Measurements from ENCODE around the gene CCDC110. TPM values are rescaled to one million over a fixed set of nuclear protein-coding genes. Genes with fewer than 3 reads are reported as not detected.

The CCDC110 gene
- total RNA-seq (1 to 10 TPM; 1.6 to 9.3 (median 7.2) TPM), polyA plus RNA-seq (1 to 10 TPM in 1 of 3 donors, under 1 TPM in 2; 0.69 to 1.2 (median 0.82) TPM)

DNA sequence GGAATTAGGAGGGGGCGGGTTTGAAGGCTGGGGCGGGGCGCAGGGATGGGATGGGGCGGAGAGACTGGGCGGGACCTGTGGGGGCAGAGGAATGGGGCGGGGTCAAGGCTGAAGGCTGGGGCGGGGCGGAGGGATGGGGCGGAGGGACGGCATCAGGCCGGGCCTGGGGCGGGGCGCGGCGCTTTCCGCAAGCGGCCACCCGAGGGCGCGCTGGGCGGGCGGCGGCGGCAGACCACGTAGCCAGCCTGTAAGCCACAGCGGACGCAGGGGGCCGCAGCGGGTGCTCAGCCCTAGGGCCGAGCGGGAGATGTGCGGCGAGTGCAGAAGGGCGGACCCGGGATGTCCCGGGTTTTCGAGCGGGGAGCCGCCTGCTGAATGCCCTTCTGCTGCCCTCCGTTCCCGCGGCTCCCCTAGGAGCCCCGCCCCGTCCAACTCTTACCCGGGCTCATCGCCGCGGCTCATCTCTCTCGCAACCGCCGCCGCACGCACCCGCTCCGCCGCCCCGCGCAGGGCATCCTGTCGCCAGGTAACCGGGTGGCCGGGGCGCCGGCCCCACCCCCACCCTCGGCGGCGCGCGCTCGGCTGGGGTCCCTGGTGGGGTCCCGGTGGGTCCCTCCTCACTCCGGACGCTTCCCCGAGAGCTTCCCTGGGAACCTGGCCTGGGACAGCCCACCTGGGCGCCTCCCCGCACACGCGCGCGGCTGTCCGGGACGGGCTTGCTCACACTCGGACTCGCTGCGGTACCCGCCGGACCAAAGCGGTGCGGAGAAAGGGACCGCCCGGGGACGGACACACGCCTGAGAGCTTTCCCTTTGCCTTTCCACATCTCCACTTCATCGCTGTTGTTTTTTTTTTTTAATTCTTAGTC, at the start of gene CCDC110:
Gene CCDC110, minus strand, starts transcription at position 499 of the 868 bp plus-strand sequence. Its CDS starts 50 bp downstream, at position 449.
- DNase-seq, result peak; percentile 99
- H3K4me3 ChIP-seq, result peak within 1 kb of the TSS; percentile 52 to 95 (median 78)
- TF ChIP-seq EP300 (IDR thresholded peaks at IDR 0.05), result no peak
- TF ChIP-seq, protein P1, sequence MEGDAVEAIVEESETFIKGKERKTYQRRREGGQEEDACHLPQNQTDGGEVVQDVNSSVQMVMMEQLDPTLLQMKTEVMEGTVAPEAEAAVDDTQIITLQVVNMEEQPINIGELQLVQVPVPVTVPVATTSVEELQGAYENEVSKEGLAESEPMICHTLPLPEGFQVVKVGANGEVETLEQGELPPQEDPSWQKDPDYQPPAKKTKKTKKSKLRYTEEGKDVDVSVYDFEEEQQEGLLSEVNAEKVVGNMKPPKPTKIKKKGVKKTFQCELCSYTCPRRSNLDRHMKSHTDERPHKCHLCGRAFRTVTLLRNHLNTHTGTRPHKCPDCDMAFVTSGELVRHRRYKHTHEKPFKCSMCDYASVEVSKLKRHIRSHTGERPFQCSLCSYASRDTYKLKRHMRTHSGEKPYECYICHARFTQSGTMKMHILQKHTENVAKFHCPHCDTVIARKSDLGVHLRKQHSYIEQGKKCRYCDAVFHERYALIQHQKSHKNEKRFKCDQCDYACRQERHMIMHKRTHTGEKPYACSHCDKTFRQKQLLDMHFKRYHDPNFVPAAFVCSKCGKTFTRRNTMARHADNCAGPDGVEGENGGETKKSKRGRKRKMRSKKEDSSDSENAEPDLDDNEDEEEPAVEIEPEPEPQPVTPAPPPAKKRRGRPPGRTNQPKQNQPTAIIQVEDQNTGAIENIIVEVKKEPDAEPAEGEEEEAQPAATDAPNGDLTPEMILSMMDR (IDR thresholded peaks at IDR 0.05), result peak; percentile 25 to 77 (median 46)
- TF ChIP-seq POLR2AphosphoS5 (IDR thresholded peaks at IDR 0.05), result peak; percentile 62 to 67 (median 65)
- no peak for TF ChIP-seq POLR2A (IDR thresholded peaks at IDR 0.05)
- peak within 1 kb of the TSS; percentile 73 to 81 (median 77) for H3K27ac ChIP-seq
- WGBS, 2 donors, result 1% methylated on average over 93 of the region's 93 CpGs
- H3K27me3 ChIP-seq, result no peaks in the 10 kb centered on the region
- peaks cover 0 to 14% (median 7%) of the 10 kb centered on the region in 4 donors for H3K4me1 ChIP-seq
- intact Hi-C loops (cut with DNase I), result loop anchor here (1.0 to 5.0 kb wide), 5 partner anchors 44 to 566 kb away; partner anchors contain the start of genes PDLIM3 and UFSP2
- H3K36me3 ChIP-seq, result no peaks in the 10 kb centered on the region
- H3K9me3 ChIP-seq, result no peaks in the 10 kb centered on the region

DNA sequence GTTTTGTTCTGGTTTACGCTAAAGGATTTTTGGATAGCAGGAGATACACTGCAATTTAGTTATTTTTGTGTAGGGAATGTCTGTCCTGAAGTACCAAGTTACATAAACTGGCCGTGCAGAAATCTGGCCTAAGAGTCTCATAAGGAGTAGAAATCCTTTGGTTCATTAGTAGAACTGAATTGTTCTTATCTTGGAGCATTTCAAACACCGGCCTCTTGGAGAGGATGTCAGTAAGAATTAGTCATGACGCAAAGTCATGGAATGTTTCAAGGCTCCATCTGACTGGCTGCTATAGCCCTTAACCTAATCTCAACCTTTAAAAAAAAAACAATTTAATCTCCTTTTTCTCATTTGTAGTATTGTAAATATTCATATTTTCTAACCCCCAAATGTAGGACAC, 48.6 kb upstream of the CCDC110 start:
- Histone ChIP-seq H3K4me3 (no peak overlapping the region), H3K27me3 (no peaks in the 10 kb centered on the region), H3K9me3 (no peaks in the 10 kb centered on the region), H3K36me3 (peaks cover 0 to 65% (median 13%) of the 10 kb centered on the region in 4 donors), H3K4me1 (peaks cover 0 to 12% (median 3%) of the 10 kb centered on the region in 4 donors), H3K27ac (peak overlapping the region; percentile 12 to 59 (median 37))
- no peak for TF ChIP-seq EP300 (IDR thresholded peaks at IDR 0.05)
- no peak for TF ChIP-seq POLR2A (IDR thresholded peaks at IDR 0.05)
- TF ChIP-seq, protein P1 (IDR thresholded peaks at IDR 0.05), result no peak
- TF ChIP-seq POLR2AphosphoS5 (IDR thresholded peaks at IDR 0.05), result no peak
- intact Hi-C loops (cut with DNase I), result no loop called here
- 84 to 89% methylated on average over 4 of the region's 4 CpGs for WGBS, 2 donors
- DNase-seq, result no peak

DNA sequence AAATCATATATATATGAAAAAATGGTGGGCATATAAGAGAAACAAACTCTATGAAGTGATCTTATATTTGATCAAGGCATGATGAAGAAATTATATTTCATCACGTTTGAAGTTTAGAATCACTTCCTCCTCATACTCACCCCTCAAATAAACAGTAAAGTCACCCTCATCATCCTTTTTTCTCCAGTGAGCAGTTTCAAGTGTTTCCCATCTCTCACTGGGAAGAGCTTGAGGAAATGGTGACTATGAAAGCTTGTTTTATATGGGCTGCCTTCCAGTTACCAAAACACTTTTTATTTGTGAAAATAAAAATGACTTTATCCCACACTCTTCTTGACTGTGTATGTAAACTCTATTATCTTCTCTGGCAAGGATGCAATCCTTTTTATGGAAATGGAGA, 47.0 kb upstream of the CCDC110 start:
- Histone ChIP-seq H3K36me3 (peaks cover 0 to 69% (median 8%) of the 10 kb centered on the region in 4 donors), H3K9me3 (no peaks in the 10 kb centered on the region), H3K4me3 (no peak overlapping the region), H3K27me3 (no peaks in the 10 kb centered on the region), H3K27ac (peak overlapping the region in 2 of 4 donors; percentile 4 to 50), H3K4me1 (peaks cover 0 to 7% (median 2%) of the 10 kb centered on the region in 4 donors)
- intact Hi-C loops (cut with DNase I), result no loop called here
- TF ChIP-seq POLR2AphosphoS5 (IDR thresholded peaks at IDR 0.05) (no peak), POLR2A (IDR thresholded peaks at IDR 0.05) (no peak)
- no peak for DNase-seq
- 6 to 18% methylated on average over 1 of the region's 1 CpG for WGBS, 2 donors

DNA sequence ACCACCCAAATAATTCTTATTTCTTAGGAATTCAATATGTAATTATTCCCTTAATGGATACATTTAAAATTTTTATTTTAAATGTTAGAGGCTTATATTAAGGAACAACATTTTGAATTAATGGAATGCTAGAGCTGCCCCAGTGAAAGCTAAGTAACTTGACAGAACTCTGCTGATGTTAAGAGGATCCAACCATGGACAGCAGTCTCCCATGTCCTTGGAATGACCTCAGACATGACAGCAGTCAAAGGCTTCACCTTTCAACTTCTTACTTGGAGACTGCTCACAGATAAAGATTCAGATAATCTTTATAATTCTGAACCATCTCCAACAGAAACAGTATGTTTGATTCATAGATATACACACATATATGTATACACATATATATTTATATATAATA, 46.5 kb upstream of the CCDC110 start:
- peaks cover 0 to 69% (median 7%) of the 10 kb centered on the region in 4 donors for H3K36me3 ChIP-seq
- H3K9me3 ChIP-seq, result no peaks in the 10 kb centered on the region
- TF ChIP-seq POLR2AphosphoS5 (IDR thresholded peaks at IDR 0.05), result no peak
- no peak for TF ChIP-seq EP300 (IDR thresholded peaks at IDR 0.05)
- TF ChIP-seq, protein P1 (IDR thresholded peaks at IDR 0.05), result no peak
- TF ChIP-seq POLR2A (IDR thresholded peaks at IDR 0.05), result no peak
- peak overlapping the region in 2 of 4 donors; percentile 4 to 17 for H3K27ac ChIP-seq
- H3K4me1 ChIP-seq, result peaks cover 0 to 11% (median 4%) of the 10 kb centered on the region in 4 donors
- intact Hi-C loops (cut with DNase I), result no loop called here
- H3K4me3 ChIP-seq, result no peak overlapping the region
- no peaks in the 10 kb centered on the region for H3K27me3 ChIP-seq
- no peak for DNase-seq

DNA sequence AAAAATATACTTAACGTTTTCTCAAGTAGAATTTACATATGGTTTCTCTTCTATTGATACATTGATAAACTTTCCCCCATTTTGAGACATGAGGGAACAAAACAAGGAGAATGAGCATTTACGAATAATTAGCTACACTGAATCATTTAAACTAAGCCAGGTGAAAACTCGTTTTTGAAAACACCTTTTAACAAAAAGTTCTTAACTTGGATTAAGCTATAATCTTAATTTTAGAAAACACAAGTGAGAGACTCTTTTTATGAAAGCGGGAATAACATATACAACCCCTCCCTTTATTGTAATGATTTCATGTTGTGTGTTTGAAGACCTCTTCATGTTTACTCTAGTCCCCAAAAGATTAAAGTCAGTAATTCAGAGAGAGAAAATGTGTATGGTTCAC, 43.7 kb upstream of the CCDC110 start:
- Histone ChIP-seq H3K4me1 (peaks cover 0 to 18% (median 10%) of the 10 kb centered on the region in 4 donors), H3K36me3 (peaks cover 0 to 73% (median 7%) of the 10 kb centered on the region in 4 donors), H3K4me3 (no peak overlapping the region), H3K9me3 (no peaks in the 10 kb centered on the region), H3K27ac (peak overlapping the region in 2 of 4 donors; percentile 3 to 66), H3K27me3 (no peaks in the 10 kb centered on the region)
- 78 to 81% methylated on average over 4 of the region's 4 CpGs for WGBS, 2 donors
- intact Hi-C loops (cut with DNase I), result no loop called here
- DNase-seq, result no peak
- TF ChIP-seq EP300 (IDR thresholded peaks at IDR 0.05) (no peak), POLR2A (IDR thresholded peaks at IDR 0.05) (no peak), POLR2AphosphoS5 (IDR thresholded peaks at IDR 0.05) (no peak)
- TF ChIP-seq, protein P1 (IDR thresholded peaks at IDR 0.05), result no peak
